Thoracic aorta (tissue), 2 donors: ENCODE data around the gene B3GALT6. TPM values are rescaled to one million over a fixed set of nuclear protein-coding genes. Genes with fewer than 3 reads are reported as not detected.

Experiments used
- ATAC-seq: fragments of 150-250 bp; one replicate; pipeline ENCODE4 v1.8.0; 2017; ENCODE audit warnings: low read depth; ENCODE audit not compliant: insufficient number of reproducible peaks, low FRiP score
- DNase-seq: peaks from one replicate; pipeline ENCODE4 v3.0.0-alpha.2; 2020; ENCODE audit warnings: low spot score
- H3K27ac ChIP-seq, 2 donors: fragments of 200-600 bp; sonication (generic); 1 replicate in 1 of 2; 2 replicates in 1 of 2; pipeline ENCODE4 v1.5.1; 2016; ENCODE audit warnings: mild to moderate bottlenecking in 2 of 2, moderate library complexity in 2 of 2
- H3K27me3 ChIP-seq: fragments of 200-600 bp; sonication (generic); replicated peaks from 2 replicates; pipeline ENCODE4 v1.6.0; 2016; ENCODE audit warnings: mild to moderate bottlenecking; ENCODE audit not compliant: insufficient read depth
- H3K36me3 ChIP-seq: fragments of 200-600 bp; sonication (generic); one replicate; pipeline ENCODE4 v1.5.1; 2016
- H3K4me1 ChIP-seq, 2 donors: fragments of 200-600 bp; sonication (generic); 1 replicate in 1 of 2; 2 replicates in 1 of 2; pipeline versions ENCODE4 v1.5.1 to v1.6.0; 2016; ENCODE audit warnings: low read depth in 2 of 2, mild to moderate bottlenecking in 1 of 2; ENCODE audit not compliant: control insufficient read depth in 1 of 2
- H3K4me3 ChIP-seq: fragments of 200-600 bp; sonication (generic); 2 replicates; pipeline ENCODE4 v1.5.1; 2016; ENCODE audit warnings: mild to moderate bottlenecking
- H3K9me3 ChIP-seq: fragments of 200-600 bp; sonication (generic); 2 replicates; pipeline ENCODE4 v1.5.1; 2016
- total RNA-seq, 2 donors: library from RNA; depleted of rRNA; stranded (reverse); fragments of >200 nt; gene quantifications; one replicate each; pipeline versions ENCODE4 v1.1.0 to v1.2.3, GENCODE V29; 2016
- TF ChIP-seq, protein P1 (sequence below): fragments of 200-600 bp; sonication (generic); IDR thresholded peaks from one replicate; pipeline ENCODE4 v1.5.1; 2019; ENCODE audit warnings: antibody characterized with exemption

The B3GALT6 gene
- total RNA-seq, 2 donors from 2014 or later = 15.5 to 25.3 TPM

DNA sequence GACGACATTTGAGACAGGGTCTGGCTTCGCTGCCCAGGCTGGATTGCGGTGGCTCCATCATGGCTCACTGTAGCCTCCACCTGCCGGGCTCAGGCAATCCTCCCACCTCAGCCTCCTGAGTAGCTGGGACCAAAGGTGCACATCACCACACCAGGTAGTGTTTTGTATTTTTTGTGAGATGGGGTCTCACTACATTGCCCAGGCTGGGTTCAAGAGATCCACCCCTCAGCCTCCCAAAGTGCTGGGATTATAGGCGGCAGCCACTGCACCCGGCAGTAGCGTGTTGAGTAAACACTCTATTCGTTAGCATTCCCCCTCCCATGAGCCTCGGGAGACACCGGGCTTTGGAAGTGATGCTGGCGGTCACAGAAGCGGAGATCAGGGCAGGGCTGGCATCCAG, 21.3 kb downstream of the B3GALT6 start:
- ATAC-seq = no peak
- no peak for DNase-seq
- TF ChIP-seq, protein P1, sequence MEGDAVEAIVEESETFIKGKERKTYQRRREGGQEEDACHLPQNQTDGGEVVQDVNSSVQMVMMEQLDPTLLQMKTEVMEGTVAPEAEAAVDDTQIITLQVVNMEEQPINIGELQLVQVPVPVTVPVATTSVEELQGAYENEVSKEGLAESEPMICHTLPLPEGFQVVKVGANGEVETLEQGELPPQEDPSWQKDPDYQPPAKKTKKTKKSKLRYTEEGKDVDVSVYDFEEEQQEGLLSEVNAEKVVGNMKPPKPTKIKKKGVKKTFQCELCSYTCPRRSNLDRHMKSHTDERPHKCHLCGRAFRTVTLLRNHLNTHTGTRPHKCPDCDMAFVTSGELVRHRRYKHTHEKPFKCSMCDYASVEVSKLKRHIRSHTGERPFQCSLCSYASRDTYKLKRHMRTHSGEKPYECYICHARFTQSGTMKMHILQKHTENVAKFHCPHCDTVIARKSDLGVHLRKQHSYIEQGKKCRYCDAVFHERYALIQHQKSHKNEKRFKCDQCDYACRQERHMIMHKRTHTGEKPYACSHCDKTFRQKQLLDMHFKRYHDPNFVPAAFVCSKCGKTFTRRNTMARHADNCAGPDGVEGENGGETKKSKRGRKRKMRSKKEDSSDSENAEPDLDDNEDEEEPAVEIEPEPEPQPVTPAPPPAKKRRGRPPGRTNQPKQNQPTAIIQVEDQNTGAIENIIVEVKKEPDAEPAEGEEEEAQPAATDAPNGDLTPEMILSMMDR = no peak
- Histone ChIP-seq H3K9me3 (no peaks in the 10 kb centered on the region), H3K4me3 (no peak overlapping the region), H3K4me1 (no peaks in the 10 kb centered on the region), H3K27ac (no peak overlapping the region), H3K27me3 (no peaks in the 10 kb centered on the region), H3K36me3 (peaks cover 36% of the 10 kb centered on the region)

DNA sequence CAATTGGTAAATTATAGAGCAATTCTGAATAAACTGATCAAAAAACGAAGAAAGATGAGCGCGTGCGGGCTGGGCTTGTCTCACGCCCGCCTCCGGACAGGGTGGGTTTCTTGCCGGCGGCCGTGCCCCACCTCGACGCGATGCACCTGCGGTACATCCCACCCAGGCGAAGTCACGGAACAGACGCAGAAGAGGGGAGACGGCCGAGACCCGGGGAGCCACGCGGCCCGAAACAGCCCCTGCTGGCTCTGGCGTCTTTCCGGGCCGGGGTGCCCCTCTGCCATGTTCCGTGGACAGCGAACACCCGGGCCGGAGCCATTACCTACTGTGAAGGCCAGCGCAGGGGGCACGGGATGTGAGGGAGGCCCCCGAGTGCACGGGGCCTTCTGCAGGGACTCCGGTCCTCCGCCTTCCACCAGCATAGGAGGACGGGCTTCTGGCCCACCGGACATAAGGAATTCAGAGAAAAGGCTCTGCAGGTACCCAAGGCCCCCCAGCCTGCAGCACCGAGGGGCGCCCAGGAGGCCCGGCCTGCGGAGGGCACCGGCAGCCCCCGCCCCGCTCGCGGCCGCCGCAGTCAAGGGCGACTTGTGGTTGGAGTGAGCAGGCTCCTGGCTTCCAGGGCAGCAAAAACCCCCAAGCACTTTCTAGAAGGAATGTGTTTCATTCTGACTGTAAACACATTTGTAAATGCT, 22.1 kb downstream of the B3GALT6 start:
- Histone ChIP-seq H3K36me3 (peaks cover 36% of the 10 kb centered on the region), H3K9me3 (no peaks in the 10 kb centered on the region), H3K27me3 (no peaks in the 10 kb centered on the region), H3K4me1 (no peaks in the 10 kb centered on the region), H3K27ac (no peak overlapping the region), H3K4me3 (no peak overlapping the region)
- ATAC-seq (no peak), DNase-seq (no peak)
- TF ChIP-seq, protein P1 = no peak

DNA sequence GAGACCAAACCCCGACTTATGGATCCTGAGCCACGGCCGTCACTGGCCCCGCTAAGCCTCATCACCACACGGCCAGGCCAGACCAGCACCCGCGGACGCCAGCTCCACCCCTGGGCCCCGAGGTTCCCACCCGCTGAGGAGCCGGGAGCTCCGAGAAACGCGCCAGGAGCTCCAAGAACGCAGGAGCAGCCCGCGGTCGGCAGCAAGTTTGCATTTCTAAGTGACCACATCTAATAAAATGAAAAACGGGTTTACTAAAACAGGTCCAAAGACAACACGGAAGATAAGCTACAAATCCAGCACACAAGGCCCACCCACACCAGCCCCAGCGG, 22.6 kb downstream of the B3GALT6 start:
- Histone ChIP-seq H3K27ac (no peak overlapping the region), H3K9me3 (no peaks in the 10 kb centered on the region), H3K4me1 (no peaks in the 10 kb centered on the region), H3K36me3 (peaks cover 36% of the 10 kb centered on the region), H3K4me3 (no peak overlapping the region), H3K27me3 (no peaks in the 10 kb centered on the region)
- ATAC-seq (no peak), DNase-seq (no peak)
- TF ChIP-seq, protein P1 = no peak

DNA sequence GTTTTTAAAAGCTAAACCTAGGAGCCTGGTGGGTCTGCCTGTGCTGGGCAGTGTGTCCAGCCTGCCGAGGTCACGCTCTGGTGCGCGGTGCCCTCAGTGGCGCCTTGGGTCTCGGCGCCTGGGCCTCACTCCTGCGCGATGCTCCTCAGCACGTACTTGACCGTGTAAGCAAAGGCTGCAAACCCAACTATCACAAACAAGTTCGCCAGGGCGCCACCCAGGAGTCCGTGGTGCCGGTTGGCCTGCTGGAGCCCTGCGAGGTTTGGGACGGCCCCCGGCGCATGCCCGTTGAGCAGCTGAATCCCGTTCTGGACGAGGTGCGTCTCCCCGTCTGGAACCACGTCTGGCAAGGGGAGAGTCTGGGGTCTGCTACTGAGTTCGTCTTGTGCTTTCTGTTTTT, 23.0 kb downstream of the B3GALT6 start:
- peaks cover 36% of the 10 kb centered on the region for H3K36me3 ChIP-seq
- H3K4me3 ChIP-seq = no peak overlapping the region
- no peaks in the 10 kb centered on the region for H3K4me1 ChIP-seq
- DNase-seq = no peak
- TF ChIP-seq, protein P1 = no peak
- no peaks in the 10 kb centered on the region for H3K27me3 ChIP-seq
- H3K9me3 ChIP-seq = no peaks in the 10 kb centered on the region
- ATAC-seq = no peak
- no peak overlapping the region for H3K27ac ChIP-seq

DNA sequence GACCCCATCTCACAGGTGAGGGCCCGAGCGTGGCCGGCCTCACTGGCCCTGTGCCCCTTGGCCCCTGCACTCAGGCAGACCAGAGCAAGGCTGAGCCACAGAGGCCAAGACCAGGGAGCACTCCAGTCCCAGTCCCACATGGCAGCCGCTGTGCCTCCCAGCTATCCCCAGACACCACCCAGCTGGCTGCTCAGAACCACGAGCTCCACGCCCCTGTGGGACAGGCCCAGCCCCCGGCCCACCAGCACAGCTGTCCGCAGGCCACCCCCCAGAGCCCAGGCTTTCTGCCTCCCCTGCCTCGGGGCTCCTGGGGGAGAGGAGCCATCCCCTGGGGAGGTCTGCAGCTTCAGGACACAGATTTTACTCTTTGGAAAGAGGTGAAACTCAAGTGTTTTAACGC, 23.6 kb downstream of the B3GALT6 start:
- Histone ChIP-seq H3K27me3 (no peaks in the 10 kb centered on the region), H3K4me3 (no peak overlapping the region), H3K27ac (no peak overlapping the region), H3K4me1 (no peaks in the 10 kb centered on the region), H3K9me3 (no peaks in the 10 kb centered on the region), H3K36me3 (peaks cover 37% of the 10 kb centered on the region)
- DNase-seq (no peak), ATAC-seq (no peak)
- TF ChIP-seq, protein P1 = no peak
